NCI-H82 treated with DMSO at 0.1 percent for 48 hours (cell line): ENCODE data around the gene ATG13.
"Not testable (repeated sequence)": the region's sequence is repeated elsewhere in the genome, so short reads cannot be mapped to it uniquely, and the experiment has no call there.

Experiments used
- DNase-seq: peaks from one replicate; lab custom pipeline; 2025; ENCODE audit not compliant: unreplicated experiment; lab: John Stamatoyannopoulos, UW

Gene ATG13

GRCh38 chr11:46694607-46695006 lies 77.3 kb downstream of the ATG13 start:
- DNase-seq = no peak

- no peak for DNase-seq
Observed at GRCh38 chr11:46695345-46696211, 78.2 kb downstream of the ATG13 start.

GRCh38 chr11:46696212-46696558 lies 78.8 kb downstream of the ATG13 start:
- DNase-seq = no peak

GRCh38 chr11:46697303-46697702 lies 80.0 kb downstream of the ATG13 start:
- no peak for DNase-seq

- DNase-seq = no peak
Observed at GRCh38 chr11:46697723-46698122, 80.4 kb downstream of the ATG13 start.

- DNase-seq = no peak
Observed at GRCh38 chr11:46698597-46698996, 81.2 kb downstream of the ATG13 start.

GRCh38 chr11:46700241-46701077 lies 83.1 kb downstream of the ATG13 start, which contains the start of the genes ARHGAP1 and ZNF408:
Gene ARHGAP1, minus strand, starts transcription at chr11:46700619. Its CDS starts 4,512 bp downstream, at chr11:46696107.
Gene ZNF408, plus strand, starts transcription at chr11:46701031. Its CDS starts 17 bp downstream, at chr11:46701048.
- peak; percentile 94 for DNase-seq

- no peak for DNase-seq
Observed at GRCh38 chr11:46701078-46701654, 83.8 kb downstream of the ATG13 start.

GRCh38 chr11:46705070-46705688 lies 87.8 kb downstream of the ATG13 start:
- DNase-seq = no peak

GRCh38 chr11:46706886-46707285 lies 89.5 kb downstream of the ATG13 start:
- DNase-seq = no peak

GRCh38 chr11:46709351-46709750 lies 92.0 kb downstream of the ATG13 start:
- not testable (repeated sequence) for DNase-seq

- DNase-seq = no peak
Observed at GRCh38 chr11:46710821-46711269, 93.5 kb downstream of the ATG13 start.

GRCh38 chr11:46711303-46711702 lies 94.0 kb downstream of the ATG13 start:
- DNase-seq = no peak

- DNase-seq = no peak
Observed at GRCh38 chr11:46712874-46713576, 95.7 kb downstream of the ATG13 start.

GRCh38 chr11:46717825-46718154 lies 100.4 kb downstream of the ATG13 start:
- DNase-seq = not testable (repeated sequence)

GRCh38 chr11:46718155-46719019 lies 101.0 kb downstream of the ATG13 start:
- DNase-seq = no peak

- DNase-seq = no peak
Observed at GRCh38 chr11:46719048-46719542, 101.7 kb downstream of the ATG13 start, which contains the start of gene F2. Gene F2, plus strand, starts transcription at chr11:46719213. Its CDS starts 23 bp downstream, at chr11:46719236.

- no peak for DNase-seq
Observed at GRCh38 chr11:46719543-46720218, 102.3 kb downstream of the ATG13 start.

GRCh38 chr11:46721286-46721685 lies 103.9 kb downstream of the ATG13 start:
- DNase-seq = no peak
